Endothelial cell of umbilical vein (primary cell): ENCODE data around the gene CPLANE2. TPM values are rescaled to one million over a fixed set of nuclear protein-coding genes. Genes with fewer than 3 reads are reported as not detected.

Experiments used
- BruUV-seq: library from RNA; stranded (reverse); fragments of 400-500 nt; replicated peaks from 2 replicates; lab custom pipeline; 2021; lab: Mats Ljungman, UMichigan
- CTCF ChIA-PET: fragments of 300-600, 350-600 bp; sonication (Branson Sonifier 250); formaldehyde crosslinking; loops from one replicate; lab custom pipeline; 2021; ENCODE audit warnings: antibody characterized with exemption, inconsistent platforms; lab: Charles Lee
- POLR2A ChIA-PET: fragments of 300-600, 350-600 bp; sonication (Branson Sonifier 250); formaldehyde crosslinking; loops from one replicate; lab custom pipeline; 2021; ENCODE audit warnings: antibody characterized with exemption, inconsistent platforms; lab: Charles Lee
- DNase-seq: peaks from one replicate; pipeline ENCODE4 v3.0.0-alpha.2; 2011; ENCODE audit warnings: low read depth, low spot score
- FAIRE-seq: peaks from 2 replicates; lab custom pipeline; 2011; peaks lifted over from hg19 to GRCh38; lab: Jason Lieb, UNC
- H2AFZ ChIP-seq: 2 replicates; pipeline ENCODE4 v1.6.0; 2012; ENCODE audit warnings: low read depth, low read length, control low read depth, inconsistent platforms
- H3K27ac ChIP-seq: 2 replicates; pipeline ENCODE4 v1.5.1; 2011; ENCODE audit warnings: low read depth, mild to moderate bottlenecking, control low read depth, low read length, moderate library complexity; ENCODE audit not compliant: insufficient read depth
- H3K27me3 ChIP-seq, 2 experiments: 2 replicates each; pipeline versions ENCODE4 v1.6.0 to v1.6.1; 2011; ENCODE audit warnings: low read length in 2 of 2, mixed read lengths in 1 of 2; ENCODE audit not compliant: control insufficient read depth in 2 of 2, insufficient read depth in 2 of 2
- H3K36me3 ChIP-seq, 2 experiments: 2 replicates in 1 of 2; 3 replicates in 1 of 2; pipeline ENCODE4 v1.5.1; 2011; ENCODE audit warnings: low read length in 2 of 2, mild to moderate bottlenecking in 1 of 2, moderate library complexity in 1 of 2; ENCODE audit not compliant: control insufficient read depth in 2 of 2, insufficient read depth in 2 of 2; ENCODE audit errors: extremely low read depth in 1 of 2
- H3K4me1 ChIP-seq: 3 replicates; pipeline ENCODE4 v1.5.1; 2011; ENCODE audit warnings: mild to moderate bottlenecking, low read length; ENCODE audit not compliant: control insufficient read depth, insufficient read depth; ENCODE audit errors: extremely low read depth
- H3K4me2 ChIP-seq: 2 replicates; pipeline ENCODE4 v1.6.1; 2011; ENCODE audit warnings: low read length, control low read depth, mixed read lengths; ENCODE audit not compliant: insufficient read depth
- H3K4me3 ChIP-seq, 3 experiments: fragments of 200-600 bp in 1 of 3; sonication (generic), shearing (Covaris generic) in 1 of 3; replicated peaks in 1 of 3; 2 replicates each; pipeline ENCODE4 v1.5.1; 2011 to 2016; ENCODE audit warnings: control low read depth in 3 of 3, low read length in 3 of 3, mild to moderate bottlenecking in 2 of 3, inconsistent platforms in 1 of 3, low read depth in 1 of 3, moderate library complexity in 1 of 3; ENCODE audit not compliant: insufficient read depth in 1 of 3
- H3K79me2 ChIP-seq: 2 replicates; pipeline ENCODE4 v1.6.0; 2012; ENCODE audit warnings: low read length, inconsistent platforms; ENCODE audit not compliant: control insufficient read depth, insufficient read depth
- H3K9ac ChIP-seq: replicated peaks from 2 replicates; pipeline ENCODE3; 2011; ENCODE audit warnings: low read length, control low read depth; ENCODE audit not compliant: insufficient read depth; ENCODE audit errors: extremely low read depth
- H3K9me1 ChIP-seq: replicated peaks from 3 replicates; pipeline ENCODE4 v1.6.0; 2011; ENCODE audit warnings: mild to moderate bottlenecking, low read length; ENCODE audit not compliant: control insufficient read depth, insufficient read depth; ENCODE audit errors: extremely low read depth
- H3K9me3 ChIP-seq: replicated peaks from 2 replicates; pipeline ENCODE4 v1.5.1; 2012; ENCODE audit warnings: low read length, inconsistent platforms; ENCODE audit not compliant: control insufficient read depth, insufficient read depth
- H4K20me1 ChIP-seq: replicated peaks from 2 replicates; pipeline ENCODE3; 2011; ENCODE audit warnings: mild to moderate bottlenecking, low read length; ENCODE audit not compliant: control insufficient read depth, insufficient read depth; ENCODE audit errors: extremely low read depth
- CTCF ChIP-seq, 2 donors: IDR thresholded peaks; 1 replicate in 1 of 2; 2 replicates in 1 of 2; pipeline ENCODE4 v1.5.1; 2011; ENCODE audit warnings: low read length in 2 of 2, mild to moderate bottlenecking in 2 of 2, moderate library complexity in 2 of 2, control low read depth in 1 of 2, inconsistent platforms in 1 of 2, low read depth in 1 of 2; ENCODE audit not compliant: insufficient read depth in 1 of 2; ENCODE audit errors: extremely low read depth in 1 of 2
- EZH2 ChIP-seq: IDR thresholded peaks from 2 replicates; pipeline ENCODE4 v1.6.1; 2012; ENCODE audit warnings: borderline replicate concordance, low read depth, mild to moderate bottlenecking, moderate library complexity, low read length, inconsistent platforms; ENCODE audit not compliant: severe bottlenecking
- FOS ChIP-seq: IDR thresholded peaks from 2 replicates; pipeline ENCODE4 v1.6.1; 2011; ENCODE audit warnings: mild to moderate bottlenecking, low read length, moderate library complexity, borderline replicate concordance; ENCODE audit not compliant: insufficient read depth
- GATA2 ChIP-seq: IDR thresholded peaks from 2 replicates; pipeline ENCODE4 v1.7.0; 2011; ENCODE audit warnings: low read depth, mild to moderate bottlenecking, moderate library complexity, mixed read lengths, low read length; ENCODE audit not compliant: insufficient read length, insufficient read depth
- JUN ChIP-seq: IDR thresholded peaks from 2 replicates; pipeline ENCODE4 v1.6.1; 2011; ENCODE audit warnings: borderline replicate concordance, low read depth; ENCODE audit not compliant: insufficient read length, insufficient read depth
- MAX ChIP-seq: IDR thresholded peaks from 2 replicates; pipeline ENCODE4 v1.6.1; 2011; ENCODE audit not compliant: insufficient read depth, insufficient read length
- MYC ChIP-seq: IDR thresholded peaks from one replicate; pipeline ENCODE4 v1.6.1; 2011; ENCODE audit warnings: mild to moderate bottlenecking, low read depth, low read length
- POLR2A ChIP-seq: IDR thresholded peaks from 2 replicates; pipeline ENCODE4 v1.6.1; 2012; ENCODE audit warnings: low read depth, mild to moderate bottlenecking, control low read depth, low read length
- POLR2AphosphoS5 ChIP-seq: IDR thresholded peaks from 2 replicates; pipeline ENCODE4 v1.6.1; 2012; ENCODE audit warnings: low read depth, mild to moderate bottlenecking, control low read depth, low read length, moderate library complexity; ENCODE audit not compliant: insufficient read depth
- dilution Hi-C: fragments of 300-500 bp; cut with MboI; formaldehyde crosslinking; loops from one replicate; pipeline ENCODE4 v1.15.0; 2019; ENCODE audit warnings: low sequenced_read_pairs; ENCODE audit not compliant: extremely low pct_ligation_motif_present
- intact Hi-C: fragments of 100-400 bp; cut with micrococcal nuclease; formaldehyde crosslinking; loops from one replicate; pipeline ENCODE4 v1.10.0; 2022
- polyA plus RNA-seq, 4 experiments: library from polyadenylated mRNA; depleted of rRNA in 3 of 4; stranded (reverse) in 3 of 4; unstranded in 1 of 4; fragments of >200 nt; gene quantifications; 2 replicates each; pipeline versions ENCODE4 v1.2.1 to v1.2.3, GENCODE V29; 2011 to 2012; ENCODE audit warnings: missing spikeins in 1 of 4
- total RNA-seq: library from RNA; stranded (reverse); gene quantifications from 2 replicates; pipeline ENCODE4 v1.2.3, GENCODE V29; 2021

Gene CPLANE2
- total and polyA plus RNA-seq, 2 donors (not counting 3 experiments of a cell fraction or from before 2014, with no cell fraction given) = 3.9 to 4.6 TPM

- no peaks in the 10 kb centered on the region for H3K36me3 ChIP-seq
- TF ChIP-seq CTCF (IDR thresholded peaks at IDR 0.05; ENCODE audit: extremely low read depth in 1 of 2, insufficient read depth in 1 of 2, low read depth in 1 of 2, low read length in 2 of 2) = peak; percentile 14 to 29
- TF ChIP-seq MYC = no peak
- peak; percentile 39 for DNase-seq
- peak overlapping the region; percentile 63 for H2AFZ ChIP-seq
- ChIA-PET POLR2A (no interaction called here), CTCF (interaction anchor here (1.1 to 2.6 kb wide), 3 partner anchors 13 to 154 kb away, joined by 3 to 8 read pairs (median 5); no protein-coding TSS in a partner anchor)
- H3K9me1 ChIP-seq = no peaks in the 10 kb centered on the region
- no peaks in the 10 kb centered on the region for H4K20me1 ChIP-seq
- FAIRE-seq = peak; percentile 40
- intact Hi-C loops = loop anchor here (2.0 kb wide), 2 partner anchors 29 to 157 kb away; no protein-coding TSS in a partner anchor
- peaks cover 15% of the 10 kb centered on the region for H3K4me1 ChIP-seq
- no peaks in the 10 kb centered on the region for H3K9me3 ChIP-seq
- BruUV-seq = no TSS peak
- H3K4me2 ChIP-seq = peak overlapping the region; percentile 91
- dilution Hi-C loops = no loop called here
- H3K9ac ChIP-seq = no peak overlapping the region
- peak overlapping the region in 1 of 3 experiments; percentile 53 for H3K4me3 ChIP-seq
- H3K27ac ChIP-seq = no peak overlapping the region
- H3K27me3 ChIP-seq = no peaks in the 10 kb centered on the region
- no peaks in the 10 kb centered on the region for H3K79me2 ChIP-seq
Measured at GRCh38 chr1:16235944-16236510, 956 bp downstream of the CPLANE2 start.

- ChIA-PET POLR2A (no interaction called here), CTCF (interaction anchor here (1.7 to 2.6 kb wide), 2 partner anchors 13 to 153 kb away, joined by 5 to 8 read pairs; no protein-coding TSS in a partner anchor)
- Histone ChIP-seq H3K27me3 (no peaks in the 10 kb centered on the region), H3K36me3 (no peaks in the 10 kb centered on the region), H3K9me3 (no peaks in the 10 kb centered on the region), H3K9me1 (no peaks in the 10 kb centered on the region), H3K4me2 (no peak overlapping the region), H3K4me1 (peaks cover 15% of the 10 kb centered on the region), H3K4me3 (no peak overlapping the region), H2AFZ (no peak overlapping the region), H3K79me2 (no peaks in the 10 kb centered on the region), H3K9ac (no peak overlapping the region), H4K20me1 (no peaks in the 10 kb centered on the region), H3K27ac (no peak overlapping the region)
- DNase-seq = no peak
- BruUV-seq = no TSS peak
- dilution Hi-C loops = no loop called here
- no peak for FAIRE-seq
- intact Hi-C loops = no loop called here
- no peak for TF ChIP-seq POLR2A
- TF ChIP-seq GATA2 = no peak
- TF ChIP-seq MYC = no peak
- no peak for TF ChIP-seq MAX
- no peak for TF ChIP-seq POLR2AphosphoS5
- no peak for TF ChIP-seq EZH2
- TF ChIP-seq JUN = no peak
- TF ChIP-seq FOS = no peak
- no peak for TF ChIP-seq CTCF (IDR thresholded peaks at IDR 0.05; ENCODE audit: extremely low read depth in 1 of 2, insufficient read depth in 1 of 2, low read depth in 1 of 2, low read length in 2 of 2)
Measured at GRCh38 chr1:16235347-16235746, 1.6 kb downstream of the CPLANE2 start.
